ENCODE data around the gene PRKCA. TPM values are rescaled to one million over a fixed set of nuclear protein-coding genes. Genes with fewer than 3 reads are reported as not detected.
A peak's percentile ranks its signal among the peaks of the same experiment; 100 is the strongest.

Gene PRKCA
- total RNA-seq, 1 donor from 2014 or later = 80.1 TPM

- H3K4me1 Mint-ChIP-seq (ENCODE audit: unreplicated experiment) = peaks cover 14% of the 10 kb centered on the region
- H3K36me3 Mint-ChIP-seq (ENCODE audit: unreplicated experiment) = peaks cover 5% of the 10 kb centered on the region
- no peak for DNase-seq (ENCODE audit: extremely low spot score, unreplicated experiment)
- peak overlapping the region; percentile 23 for H3K27ac Mint-ChIP-seq (ENCODE audit: unreplicated experiment)
- peaks cover 5% of the 10 kb centered on the region for H3K9me3 Mint-ChIP-seq (ENCODE audit: unreplicated experiment)
- TF ChIP-seq, protein P1, sequence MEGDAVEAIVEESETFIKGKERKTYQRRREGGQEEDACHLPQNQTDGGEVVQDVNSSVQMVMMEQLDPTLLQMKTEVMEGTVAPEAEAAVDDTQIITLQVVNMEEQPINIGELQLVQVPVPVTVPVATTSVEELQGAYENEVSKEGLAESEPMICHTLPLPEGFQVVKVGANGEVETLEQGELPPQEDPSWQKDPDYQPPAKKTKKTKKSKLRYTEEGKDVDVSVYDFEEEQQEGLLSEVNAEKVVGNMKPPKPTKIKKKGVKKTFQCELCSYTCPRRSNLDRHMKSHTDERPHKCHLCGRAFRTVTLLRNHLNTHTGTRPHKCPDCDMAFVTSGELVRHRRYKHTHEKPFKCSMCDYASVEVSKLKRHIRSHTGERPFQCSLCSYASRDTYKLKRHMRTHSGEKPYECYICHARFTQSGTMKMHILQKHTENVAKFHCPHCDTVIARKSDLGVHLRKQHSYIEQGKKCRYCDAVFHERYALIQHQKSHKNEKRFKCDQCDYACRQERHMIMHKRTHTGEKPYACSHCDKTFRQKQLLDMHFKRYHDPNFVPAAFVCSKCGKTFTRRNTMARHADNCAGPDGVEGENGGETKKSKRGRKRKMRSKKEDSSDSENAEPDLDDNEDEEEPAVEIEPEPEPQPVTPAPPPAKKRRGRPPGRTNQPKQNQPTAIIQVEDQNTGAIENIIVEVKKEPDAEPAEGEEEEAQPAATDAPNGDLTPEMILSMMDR (IDR thresholded peaks at IDR 0.05) = no peak
- H3K27me3 Mint-ChIP-seq (ENCODE audit: unreplicated experiment) = no peaks in the 10 kb centered on the region
- no peak overlapping the region for H3K4me3 Mint-ChIP-seq (ENCODE audit: unreplicated experiment)
These were observed 374.0 kb downstream of the PRKCA start for GRCh38 chr17:66676421-66676820.

DNA sequence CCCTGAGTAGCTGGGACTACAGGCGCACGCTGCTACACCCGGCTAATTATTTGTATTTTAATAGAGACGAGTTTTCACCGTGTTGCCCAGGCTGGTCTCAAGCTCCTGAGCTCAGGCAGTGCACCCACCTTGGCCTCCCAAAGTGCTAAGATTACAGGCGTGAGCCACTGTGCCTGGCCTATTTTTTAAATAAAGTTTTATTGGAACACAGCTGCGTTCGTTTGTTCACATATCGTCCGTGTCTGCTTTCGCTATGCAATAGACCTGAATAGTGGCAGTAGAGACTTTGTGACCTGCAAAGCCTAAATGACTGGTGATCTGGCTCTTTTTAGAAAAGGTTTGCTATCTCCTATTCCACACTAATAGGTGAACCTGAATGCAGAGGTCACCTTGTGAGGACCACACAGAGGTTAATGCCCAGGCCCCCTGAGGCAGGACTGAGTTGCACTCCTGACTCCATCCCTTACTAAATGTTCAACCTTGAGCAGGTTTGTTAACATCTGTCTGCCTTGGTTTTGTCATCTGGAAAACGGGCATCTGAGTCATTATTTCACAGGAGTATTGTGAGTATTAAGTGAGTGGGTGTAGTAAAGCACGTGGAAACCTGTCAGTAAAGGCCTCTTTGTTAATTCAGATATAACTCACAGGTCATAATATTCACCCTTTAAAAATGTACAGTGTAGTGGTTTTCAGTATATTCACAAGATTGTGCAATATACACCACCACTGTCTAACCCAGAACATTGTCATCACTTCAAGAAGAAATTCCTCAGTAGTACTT, 375.0 kb downstream of the PRKCA start:
- Mint-ChIP-seq H3K27ac (ENCODE audit: unreplicated experiment) (no peak overlapping the region), H3K27me3 (ENCODE audit: unreplicated experiment) (no peaks in the 10 kb centered on the region), H3K4me3 (ENCODE audit: unreplicated experiment) (no peak overlapping the region), H3K9me3 (ENCODE audit: unreplicated experiment) (peaks cover 5% of the 10 kb centered on the region), H3K4me1 (ENCODE audit: unreplicated experiment) (peaks cover 14% of the 10 kb centered on the region), H3K36me3 (ENCODE audit: unreplicated experiment) (peaks cover 8% of the 10 kb centered on the region)
- TF ChIP-seq, protein P1 (IDR thresholded peaks at IDR 0.05) = no peak
- DNase-seq (ENCODE audit: extremely low spot score, unreplicated experiment) = no peak

DNA sequence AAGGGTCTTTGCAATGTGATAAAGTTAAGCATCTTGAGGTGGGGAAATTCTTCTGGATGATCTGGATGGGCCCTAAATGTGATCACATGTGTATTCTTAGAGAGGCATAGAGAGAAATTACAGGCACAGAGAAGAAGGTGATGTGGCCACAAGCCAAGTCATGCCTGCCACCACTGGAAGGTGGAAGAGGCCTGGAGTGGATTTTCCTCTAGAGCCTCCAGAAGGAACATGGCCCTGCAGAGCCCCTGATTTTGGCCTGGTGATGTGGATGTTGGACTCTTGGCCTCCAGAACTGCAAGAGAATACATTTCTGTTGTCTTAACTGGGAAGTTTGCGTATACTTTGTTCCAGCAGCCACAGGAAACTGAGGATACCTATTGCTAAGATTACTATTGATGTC, 375.6 kb downstream of the PRKCA start:
- Mint-ChIP-seq H3K4me1 (ENCODE audit: unreplicated experiment) (peaks cover 14% of the 10 kb centered on the region), H3K9me3 (ENCODE audit: unreplicated experiment) (peaks cover 5% of the 10 kb centered on the region), H3K4me3 (ENCODE audit: unreplicated experiment) (no peak overlapping the region), H3K27me3 (ENCODE audit: unreplicated experiment) (no peaks in the 10 kb centered on the region), H3K27ac (ENCODE audit: unreplicated experiment) (no peak overlapping the region), H3K36me3 (ENCODE audit: unreplicated experiment) (peaks cover 8% of the 10 kb centered on the region)
- DNase-seq (ENCODE audit: extremely low spot score, unreplicated experiment) = no peak
- TF ChIP-seq, protein P1 (IDR thresholded peaks at IDR 0.05) = no peak

- no peak overlapping the region for H3K4me3 Mint-ChIP-seq (ENCODE audit: unreplicated experiment)
- TF ChIP-seq, protein P1 (IDR thresholded peaks at IDR 0.05) = no peak
- DNase-seq (ENCODE audit: extremely low spot score, unreplicated experiment) = no peak
- H3K36me3 Mint-ChIP-seq (ENCODE audit: unreplicated experiment) = peaks cover 8% of the 10 kb centered on the region
- H3K27ac Mint-ChIP-seq (ENCODE audit: unreplicated experiment) = no peak overlapping the region
- peaks cover 5% of the 10 kb centered on the region for H3K9me3 Mint-ChIP-seq (ENCODE audit: unreplicated experiment)
- H3K4me1 Mint-ChIP-seq (ENCODE audit: unreplicated experiment) = peaks cover 7% of the 10 kb centered on the region
- H3K27me3 Mint-ChIP-seq (ENCODE audit: unreplicated experiment) = no peaks in the 10 kb centered on the region
These were observed 376.4 kb downstream of the PRKCA start for GRCh38 chr17:66678827-66679226.

DNA sequence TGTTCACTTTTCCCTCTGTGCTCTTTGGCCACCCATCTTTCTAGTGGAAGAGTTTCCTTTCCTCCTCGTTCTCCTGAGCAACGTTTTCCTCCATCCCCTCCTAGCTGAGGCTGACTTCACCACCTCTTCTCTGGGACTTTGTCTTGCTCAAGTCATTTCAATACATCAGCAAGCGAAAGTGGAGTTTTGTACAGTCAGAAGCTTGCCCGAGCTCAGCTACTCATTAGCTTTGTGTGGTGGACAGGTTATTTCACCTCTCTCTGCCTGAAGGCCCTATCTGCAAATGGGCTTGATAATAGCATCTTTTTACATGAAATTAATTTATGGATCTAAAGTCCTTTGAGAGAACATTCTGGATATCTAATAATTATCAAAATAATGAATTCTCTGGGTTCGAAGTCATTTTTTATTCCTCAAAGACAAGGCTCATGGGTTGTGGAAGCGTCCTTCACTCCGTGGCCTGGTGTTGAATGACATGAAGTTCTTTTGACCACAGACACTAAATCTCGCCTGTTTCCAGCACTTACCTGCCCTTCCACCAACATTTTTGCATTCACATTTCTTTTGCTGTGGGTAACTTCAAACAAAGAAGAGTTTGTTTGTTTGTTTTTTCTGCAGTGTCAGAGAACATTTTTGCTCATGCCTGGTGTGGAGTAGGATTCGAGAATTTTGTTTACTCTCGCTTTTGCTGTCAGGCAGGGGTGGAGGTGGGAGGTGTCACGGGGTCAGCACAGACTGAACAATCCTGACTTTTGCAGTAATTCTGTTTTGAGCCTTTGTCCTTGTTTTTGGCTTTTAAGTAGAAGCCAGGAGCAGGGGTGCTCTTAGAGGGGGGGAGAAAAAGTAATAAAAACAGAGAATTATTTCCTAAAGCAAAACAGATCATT, 377.5 kb downstream of the PRKCA start:
- Mint-ChIP-seq H3K4me1 (ENCODE audit: unreplicated experiment) (peaks cover 9% of the 10 kb centered on the region), H3K9me3 (ENCODE audit: unreplicated experiment) (peaks cover 5% of the 10 kb centered on the region), H3K27me3 (ENCODE audit: unreplicated experiment) (no peaks in the 10 kb centered on the region), H3K27ac (ENCODE audit: unreplicated experiment) (no peak overlapping the region), H3K4me3 (ENCODE audit: unreplicated experiment) (no peak overlapping the region), H3K36me3 (ENCODE audit: unreplicated experiment) (peaks cover 8% of the 10 kb centered on the region)
- no peak for DNase-seq (ENCODE audit: extremely low spot score, unreplicated experiment)
- TF ChIP-seq, protein P1 (IDR thresholded peaks at IDR 0.05) = no peak

Measured in osteocyte (in vitro differentiated cells).